Calu3 (cell line): ENCODE results near the gene PANK3. TPM values are rescaled to one million over a fixed set of nuclear protein-coding genes. Genes with fewer than 3 reads are reported as not detected.
"Not testable (repeated sequence)": the region's sequence is repeated elsewhere in the genome, so short reads cannot be mapped to it uniquely, and the experiment has no call there.

Source experiments
- BruUV-seq: library from RNA; stranded (reverse); fragments of 400-500 nt; replicated peaks from 2 replicates; lab custom pipeline; 2021; lab: Mats Ljungman, UMichigan
- CTCF ChIA-PET: fragments of 300-600 bp; sonication (Branson Sonifier 250); formaldehyde crosslinking; loops from one replicate; lab custom pipeline; 2022; ENCODE audit warnings: antibody characterized with exemption; lab: Charles Lee
- DNase-seq: peaks from one replicate; pipeline ENCODE4 v3.0.0; 2022
- H3K27ac Mint-ChIP-seq: one replicate; pipeline ENCODE4 v1.8.0; 2022; ENCODE audit warnings: mixed read lengths; ENCODE audit not compliant: unreplicated experiment
- H3K27me3 Mint-ChIP-seq: one replicate; pipeline ENCODE4 v1.8.0; 2022; ENCODE audit warnings: mixed read lengths; ENCODE audit not compliant: unreplicated experiment
- H3K36me3 Mint-ChIP-seq: one replicate; pipeline ENCODE4 v1.8.0; 2022; ENCODE audit warnings: mild to moderate bottlenecking, moderate library complexity, mixed read lengths; ENCODE audit not compliant: insufficient read depth, unreplicated experiment
- H3K4me1 Mint-ChIP-seq: one replicate; pipeline ENCODE4 v1.8.0; 2022; ENCODE audit warnings: mild to moderate bottlenecking, low read depth, mixed read lengths; ENCODE audit not compliant: unreplicated experiment
- H3K4me3 Mint-ChIP-seq: one replicate; pipeline ENCODE4 v1.8.0; 2022; ENCODE audit warnings: mild to moderate bottlenecking, low read depth, moderate library complexity, mixed read lengths; ENCODE audit not compliant: unreplicated experiment
- H3K9me3 Mint-ChIP-seq: one replicate; pipeline ENCODE4 v1.8.0; 2022; ENCODE audit warnings: low read depth, mixed read lengths; ENCODE audit not compliant: unreplicated experiment
- intact Hi-C: fragments of 100-400 bp; cut with micrococcal nuclease; formaldehyde crosslinking; loops from one replicate; pipeline ENCODE4 v1.10.0; 2022; ENCODE audit not compliant: unreplicated experiment
- total RNA-seq: library from RNA; stranded (reverse); gene quantifications from 2 replicates; pipeline ENCODE4 v1.2.3, GENCODE V29; 2022
- TF ChIP-seq, protein P1 (sequence below): fragments of 200-600 bp; IDR thresholded peaks from one replicate; pipeline ENCODE4 v1.8.0; 2022; ENCODE audit warnings: antibody characterized with exemption; ENCODE audit not compliant: unreplicated experiment

The PANK3 gene
- total RNA-seq, 1 experiment from 2014 or later, result 116 TPM

DNA sequence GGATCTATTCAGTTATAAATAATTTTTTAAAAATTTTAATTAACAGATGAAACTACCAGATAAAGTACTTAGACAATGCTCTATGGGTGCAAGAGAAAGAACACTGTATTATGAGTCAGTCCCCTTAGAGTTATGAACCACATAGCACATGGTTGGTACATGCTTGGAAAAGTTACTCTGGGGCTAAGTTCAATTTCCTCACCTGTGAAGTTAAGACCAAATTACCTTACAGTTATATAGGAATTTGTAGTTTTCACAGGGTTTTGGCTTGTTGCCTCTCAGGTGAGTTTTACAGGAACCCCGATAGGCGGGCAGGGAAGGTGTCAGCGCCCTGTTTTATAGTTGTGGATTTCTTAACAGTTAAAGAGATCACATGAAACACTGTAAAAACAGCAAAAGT lies 1.2 kb downstream of the PANK3 start:
- H3K4me3 Mint-ChIP-seq, result peak overlapping the region; percentile 78
- TF ChIP-seq, protein P1, sequence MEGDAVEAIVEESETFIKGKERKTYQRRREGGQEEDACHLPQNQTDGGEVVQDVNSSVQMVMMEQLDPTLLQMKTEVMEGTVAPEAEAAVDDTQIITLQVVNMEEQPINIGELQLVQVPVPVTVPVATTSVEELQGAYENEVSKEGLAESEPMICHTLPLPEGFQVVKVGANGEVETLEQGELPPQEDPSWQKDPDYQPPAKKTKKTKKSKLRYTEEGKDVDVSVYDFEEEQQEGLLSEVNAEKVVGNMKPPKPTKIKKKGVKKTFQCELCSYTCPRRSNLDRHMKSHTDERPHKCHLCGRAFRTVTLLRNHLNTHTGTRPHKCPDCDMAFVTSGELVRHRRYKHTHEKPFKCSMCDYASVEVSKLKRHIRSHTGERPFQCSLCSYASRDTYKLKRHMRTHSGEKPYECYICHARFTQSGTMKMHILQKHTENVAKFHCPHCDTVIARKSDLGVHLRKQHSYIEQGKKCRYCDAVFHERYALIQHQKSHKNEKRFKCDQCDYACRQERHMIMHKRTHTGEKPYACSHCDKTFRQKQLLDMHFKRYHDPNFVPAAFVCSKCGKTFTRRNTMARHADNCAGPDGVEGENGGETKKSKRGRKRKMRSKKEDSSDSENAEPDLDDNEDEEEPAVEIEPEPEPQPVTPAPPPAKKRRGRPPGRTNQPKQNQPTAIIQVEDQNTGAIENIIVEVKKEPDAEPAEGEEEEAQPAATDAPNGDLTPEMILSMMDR, result no peak
- H3K36me3 Mint-ChIP-seq, result peaks cover 33% of the 10 kb centered on the region
- DNase-seq, result no peak
- no peaks in the 10 kb centered on the region for H3K27me3 Mint-ChIP-seq
- H3K4me1 Mint-ChIP-seq, result peaks cover 36% of the 10 kb centered on the region
- no TSS peak for BruUV-seq
- CTCF ChIA-PET, result no interaction called here
- H3K9me3 Mint-ChIP-seq, result no peaks in the 10 kb centered on the region
- H3K27ac Mint-ChIP-seq, result peak overlapping the region; percentile 94
- intact Hi-C loops, result loop anchor here (1.0 to 10.0 kb wide), 3 partner anchors 78 to 1007 kb away; partner anchors contain the start of gene SPDL1

DNA sequence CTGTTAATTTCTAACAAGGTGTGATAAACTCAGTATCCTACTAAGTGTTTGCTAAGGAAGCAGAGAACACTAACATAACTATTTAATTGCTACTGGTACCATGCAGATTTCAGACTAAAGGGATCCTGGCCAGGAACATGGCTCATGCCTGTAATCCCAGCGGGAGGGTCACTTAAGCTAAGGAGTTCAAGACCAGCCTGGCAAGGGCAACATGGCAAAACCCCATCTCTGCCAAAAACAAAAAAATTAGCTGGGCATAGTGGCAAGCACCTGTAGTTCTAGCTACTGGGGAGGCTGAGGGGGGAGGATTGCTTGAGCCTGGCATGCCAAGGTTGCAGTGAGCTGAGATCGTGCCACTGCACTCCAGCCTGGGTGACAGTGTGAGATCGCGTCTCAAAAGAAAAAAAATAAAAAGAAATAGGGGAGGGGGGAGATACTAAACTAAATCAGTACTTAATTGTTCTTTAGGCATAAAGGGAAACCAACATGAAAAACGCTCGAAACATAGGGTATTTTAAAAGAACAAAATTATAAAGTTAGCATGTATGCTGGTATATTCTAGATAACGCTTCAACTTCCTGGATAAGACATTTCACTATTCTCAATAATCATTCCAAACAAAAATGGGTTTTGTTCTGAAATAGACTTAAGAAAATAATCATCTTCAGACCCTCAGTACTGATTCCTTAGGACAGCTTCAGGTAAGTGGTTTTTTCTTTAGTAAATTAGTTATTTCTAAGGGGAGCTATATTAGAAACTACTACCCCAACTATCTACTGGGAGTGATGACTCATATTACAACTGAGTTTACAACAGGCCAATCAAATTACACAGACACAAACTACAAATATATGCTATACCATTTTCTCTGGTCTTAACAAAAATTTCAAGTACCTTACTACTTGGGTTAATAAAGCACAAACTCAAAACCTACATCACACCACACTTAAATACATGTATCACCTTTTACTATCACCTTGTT lies 3.5 kb downstream of the PANK3 start:
- Mint-ChIP-seq H3K4me3 (peak overlapping the region; percentile 78), H3K4me1 (peaks cover 44% of the 10 kb centered on the region)
- TF ChIP-seq, protein P1, result no peak

DNA sequence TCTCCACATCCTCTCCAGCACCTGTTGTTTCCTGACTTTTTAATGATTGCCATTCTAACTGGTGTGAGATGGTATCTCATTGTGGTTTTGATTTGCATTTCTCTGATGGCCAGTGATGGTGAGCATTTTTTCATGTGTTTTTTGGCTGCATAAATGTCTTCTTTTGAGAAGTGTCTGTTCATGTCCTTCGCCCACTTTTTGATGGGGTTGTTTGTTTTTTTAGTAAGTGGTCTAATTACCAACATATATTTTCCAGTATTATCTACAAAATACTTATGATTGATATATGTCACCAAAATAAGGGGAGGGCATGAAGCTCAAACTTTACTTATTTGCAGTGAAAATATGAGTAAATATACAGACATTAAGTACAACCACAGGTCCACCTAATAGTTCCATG lies 5.0 kb downstream of the PANK3 start:
- DNase-seq, H3K27ac Mint-ChIP-seq, H3K27me3 Mint-ChIP-seq, BruUV-seq, H3K4me3 Mint-ChIP-seq, H3K9me3 Mint-ChIP-seq: not testable (repeated sequence)
- CTCF ChIA-PET, result interaction anchor here (0.6 kb wide), 1 partner anchor 1882 kb away, joined by 3 read pairs; no protein-coding TSS in a partner anchor
- Mint-ChIP-seq H3K4me1 (peaks cover 34% of the 10 kb centered on the region), H3K36me3 (peaks cover 41% of the 10 kb centered on the region)
- intact Hi-C loops, result loop anchor here (10.0 kb wide), 1 partner anchor 1011 kb away; the partner anchor contains the start of gene SPDL1

More for the DNA sequence above, 3.5 kb downstream of the PANK3 start:
- CTCF ChIA-PET, result interaction anchor here (0.6 to 1.7 kb wide), 2 partner anchors 13 to 49 kb away, joined by 3 read pairs; no protein-coding TSS in a partner anchor
- intact Hi-C loops, result loop anchor here (2.0 to 10.0 kb wide), 3 partner anchors 13 to 1009 kb away; partner anchors contain the start of gene SPDL1
- Mint-ChIP-seq H3K9me3 (no peaks in the 10 kb centered on the region), H3K36me3 (peaks cover 43% of the 10 kb centered on the region), H3K27ac (peak overlapping the region; percentile 57), H3K27me3 (no peaks in the 10 kb centered on the region)
- DNase-seq, result no peak
- BruUV-seq, result no TSS peak

DNA sequence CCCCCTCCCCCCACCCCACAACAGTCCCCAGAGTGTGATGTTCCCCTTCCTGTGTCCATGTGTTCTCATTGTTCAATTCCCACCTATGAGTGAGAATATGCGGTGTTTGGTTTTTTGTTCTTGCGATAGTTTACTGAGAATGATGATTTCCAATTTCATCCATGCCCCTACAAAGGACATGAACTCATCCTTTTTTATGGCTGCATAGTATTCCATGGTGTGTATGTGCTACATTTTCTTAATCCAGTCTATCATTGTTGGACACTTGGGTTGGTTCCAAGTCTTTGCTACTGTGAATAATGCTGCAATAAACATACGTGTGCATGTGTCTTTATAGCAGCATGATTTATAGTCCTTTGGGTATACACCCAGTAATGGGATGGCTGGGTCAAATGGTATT lies 5.5 kb downstream of the PANK3 start:
- CTCF ChIA-PET, DNase-seq, H3K4me3 Mint-ChIP-seq, H3K9me3 Mint-ChIP-seq, BruUV-seq, H3K27ac Mint-ChIP-seq, H3K27me3 Mint-ChIP-seq: not testable (repeated sequence)
- peaks cover 40% of the 10 kb centered on the region for H3K36me3 Mint-ChIP-seq
- peaks cover 34% of the 10 kb centered on the region for H3K4me1 Mint-ChIP-seq
- intact Hi-C loops, result loop anchor here (10.0 kb wide), 1 partner anchor 1011 kb away; the partner anchor contains the start of gene SPDL1
